ENCODE measurements around the gene FAM53B.

DNA sequence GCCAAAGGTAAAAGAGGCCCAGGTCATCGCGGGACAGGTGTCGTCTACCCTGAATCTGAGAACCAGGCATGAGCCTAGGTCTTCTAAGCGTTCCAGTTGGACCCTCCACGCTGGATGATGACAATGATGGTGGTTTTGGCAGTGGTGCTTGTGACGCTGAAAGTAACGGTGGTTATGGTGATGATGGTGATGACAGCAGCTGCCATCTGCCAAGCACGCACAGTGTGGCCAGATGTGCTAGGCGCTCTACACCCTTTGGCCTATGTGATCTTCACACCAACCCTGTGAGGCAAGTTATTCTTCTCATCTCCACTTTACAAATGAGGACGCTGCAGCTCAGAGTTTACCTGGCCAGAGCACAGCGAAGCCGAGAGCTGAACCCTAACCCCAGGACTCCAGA is 93.9 kb downstream of the FAM53B start:
- TF ChIP-seq, protein P1, sequence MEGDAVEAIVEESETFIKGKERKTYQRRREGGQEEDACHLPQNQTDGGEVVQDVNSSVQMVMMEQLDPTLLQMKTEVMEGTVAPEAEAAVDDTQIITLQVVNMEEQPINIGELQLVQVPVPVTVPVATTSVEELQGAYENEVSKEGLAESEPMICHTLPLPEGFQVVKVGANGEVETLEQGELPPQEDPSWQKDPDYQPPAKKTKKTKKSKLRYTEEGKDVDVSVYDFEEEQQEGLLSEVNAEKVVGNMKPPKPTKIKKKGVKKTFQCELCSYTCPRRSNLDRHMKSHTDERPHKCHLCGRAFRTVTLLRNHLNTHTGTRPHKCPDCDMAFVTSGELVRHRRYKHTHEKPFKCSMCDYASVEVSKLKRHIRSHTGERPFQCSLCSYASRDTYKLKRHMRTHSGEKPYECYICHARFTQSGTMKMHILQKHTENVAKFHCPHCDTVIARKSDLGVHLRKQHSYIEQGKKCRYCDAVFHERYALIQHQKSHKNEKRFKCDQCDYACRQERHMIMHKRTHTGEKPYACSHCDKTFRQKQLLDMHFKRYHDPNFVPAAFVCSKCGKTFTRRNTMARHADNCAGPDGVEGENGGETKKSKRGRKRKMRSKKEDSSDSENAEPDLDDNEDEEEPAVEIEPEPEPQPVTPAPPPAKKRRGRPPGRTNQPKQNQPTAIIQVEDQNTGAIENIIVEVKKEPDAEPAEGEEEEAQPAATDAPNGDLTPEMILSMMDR (IDR thresholded peaks at IDR 0.05; ENCODE audit: low read length): no peak
- no peak for TF ChIP-seq EZH2 (optimal IDR thresholded peaks at IDR 0.05; ENCODE audit: low read depth, low read length)

Measured in MM.1S (cell line).